Muscle of back (tissue), 11 donors: ENCODE data around the gene CHN2. TPM values are rescaled to one million over a fixed set of nuclear protein-coding genes. Genes with fewer than 3 reads are reported as not detected.

ENCODE experiments used
- DNase-seq, 3 donors: peaks; one replicate each; pipeline versions ENCODE4 v3.0.0 to v3.0.0-alpha.2; 2013
- polyA plus RNA-seq, 10 donors: library from polyadenylated mRNA; unstranded; fragments of 120-200 nt; gene quantifications; one replicate each; pipeline ENCODE4 v1.2.1, GENCODE V29; 2013; ENCODE audit not compliant: insufficient read length in 10 of 10

CHN2 gene
- polyA plus RNA-seq, 10 donors = 7.6 to 14.6 (median 11.3) TPM

GRCh38 chr7:29304756-29305155 is 110.2 kb downstream of the CHN2 start:
- DNase-seq = peak in 1 of 3 donors; percentile 36

DNA sequence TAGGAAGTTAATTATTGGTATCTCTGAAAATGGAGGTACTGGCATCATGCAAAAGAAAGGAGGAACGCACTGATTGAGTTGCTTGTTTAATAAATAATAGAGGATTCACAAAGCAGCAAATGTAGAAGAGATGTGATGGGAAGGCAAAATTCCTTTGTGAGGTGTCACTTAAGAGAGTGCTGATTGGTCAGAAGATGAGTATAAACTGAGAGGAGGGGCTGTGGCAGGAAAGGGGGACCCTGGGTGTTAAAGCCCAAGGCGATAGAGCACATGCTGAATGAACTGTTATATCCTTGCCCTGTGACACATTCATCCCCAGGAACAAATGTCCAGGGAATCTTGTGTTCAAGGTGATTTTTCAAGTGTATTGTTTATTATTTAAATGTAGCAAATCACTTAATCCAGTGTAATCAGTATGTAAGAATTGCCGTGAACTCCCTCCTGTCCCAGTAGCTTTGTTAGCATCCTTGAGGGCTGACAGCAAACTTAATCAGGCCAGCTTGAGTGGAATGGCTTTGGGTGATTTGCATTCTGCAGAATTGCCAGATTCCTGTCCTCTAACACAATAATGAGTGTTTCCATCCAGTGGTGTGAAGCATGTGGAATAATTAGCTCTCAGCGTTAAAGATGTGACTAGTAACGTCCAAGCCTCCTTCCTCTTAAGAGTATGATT is 111.9 kb downstream of the CHN2 start:
- no peak for DNase-seq

GRCh38 chr7:29308424-29308823 is 113.8 kb downstream of the CHN2 start:
- no peak for DNase-seq

DNA sequence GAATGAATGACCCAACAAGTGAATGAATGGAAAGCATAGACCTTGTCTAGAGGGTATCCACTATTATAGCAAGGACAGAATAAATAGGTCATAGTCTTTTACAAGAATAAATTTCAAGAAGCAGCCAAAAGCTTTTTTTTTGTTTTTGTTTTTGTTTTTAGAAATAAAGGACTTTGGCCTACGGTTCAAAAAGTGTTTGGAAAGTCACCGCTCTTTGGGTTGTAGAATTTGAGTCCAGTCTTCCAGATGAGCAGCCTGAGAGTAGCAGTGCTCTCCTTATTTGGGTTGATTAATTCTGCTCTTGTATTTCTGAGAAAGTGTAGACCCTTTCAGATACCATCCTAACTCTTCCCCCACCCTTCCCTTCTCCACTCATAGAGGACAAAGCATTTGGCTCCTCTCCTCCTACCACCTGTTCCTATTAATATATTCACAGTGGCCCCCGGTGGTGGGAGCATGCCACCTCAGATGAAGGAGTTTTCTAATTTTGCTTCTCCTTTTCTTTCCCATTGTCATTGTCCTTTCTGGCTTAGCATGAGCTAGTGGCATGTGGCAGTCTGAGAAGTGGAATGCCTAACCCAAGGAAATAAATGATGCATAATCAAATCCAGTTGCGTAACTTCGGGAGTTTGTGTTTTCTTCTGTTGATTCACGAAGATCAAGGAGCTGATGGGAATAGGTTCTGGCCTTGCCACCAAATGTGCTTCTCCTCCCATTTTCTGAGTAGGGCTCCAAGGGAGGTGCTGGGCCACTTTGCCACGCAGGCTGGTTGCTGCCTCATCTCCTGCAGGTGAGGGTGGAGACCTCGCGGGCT is 114.7 kb downstream of the CHN2 start:
- no peak for DNase-seq

GRCh38 chr7:29310625-29311024 is 116.0 kb downstream of the CHN2 start:
- no peak for DNase-seq

- DNase-seq = no peak
Measured at GRCh38 chr7:29311314-29311713, 116.7 kb downstream of the CHN2 start.

DNA sequence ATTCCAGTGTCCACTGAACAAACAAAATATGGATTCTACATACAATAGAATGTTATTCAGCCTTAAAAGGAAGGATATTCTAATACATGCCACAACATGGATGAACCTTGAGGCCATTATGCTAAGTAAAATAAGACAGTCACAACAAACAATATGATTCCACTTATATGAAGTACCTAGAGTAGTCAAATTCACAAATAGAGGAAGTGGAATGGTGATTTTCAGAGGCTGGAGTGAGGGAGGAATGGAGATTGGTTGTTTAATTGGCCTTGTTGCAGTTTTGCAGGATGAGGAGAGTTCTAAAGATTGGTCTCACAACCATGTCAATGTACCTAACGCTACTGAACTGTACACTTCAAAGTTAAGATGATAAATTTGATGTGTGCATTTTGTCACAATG is 119.6 kb downstream of the CHN2 start:
- DNase-seq = no peak

GRCh38 chr7:29315122-29315891 is 120.7 kb downstream of the CHN2 start:
- DNase-seq = no peak

DNA sequence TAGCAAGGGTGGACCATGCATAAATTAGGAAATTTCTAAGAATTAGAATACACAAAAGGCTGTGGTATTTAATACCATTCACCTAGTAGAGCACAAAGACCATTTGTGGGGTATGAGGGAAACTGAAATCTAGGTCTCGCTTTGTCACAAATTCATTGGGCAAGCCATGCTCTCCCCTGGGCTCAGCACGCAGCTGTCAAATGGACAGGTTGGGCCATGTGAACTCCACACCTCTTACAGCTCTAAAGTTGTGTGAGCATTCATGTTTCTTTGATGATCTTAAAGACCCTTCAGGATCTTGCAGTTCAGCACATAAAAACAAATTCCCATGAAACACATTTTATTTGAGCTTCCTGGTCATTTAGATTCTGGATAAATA is 121.3 kb downstream of the CHN2 start:
- no peak for DNase-seq

- DNase-seq = no peak
Measured at GRCh38 chr7:29316926-29317325, 122.4 kb downstream of the CHN2 start.

GRCh38 chr7:29318853-29319718 is 124.5 kb downstream of the CHN2 start:
- no peak for DNase-seq

- peak in 1 of 3 donors; percentile 47 for DNase-seq
Measured at GRCh38 chr7:29319719-29320521, 125.3 kb downstream of the CHN2 start.

GRCh38 chr7:29320577-29320976 is 126.0 kb downstream of the CHN2 start:
- no peak for DNase-seq

DNA sequence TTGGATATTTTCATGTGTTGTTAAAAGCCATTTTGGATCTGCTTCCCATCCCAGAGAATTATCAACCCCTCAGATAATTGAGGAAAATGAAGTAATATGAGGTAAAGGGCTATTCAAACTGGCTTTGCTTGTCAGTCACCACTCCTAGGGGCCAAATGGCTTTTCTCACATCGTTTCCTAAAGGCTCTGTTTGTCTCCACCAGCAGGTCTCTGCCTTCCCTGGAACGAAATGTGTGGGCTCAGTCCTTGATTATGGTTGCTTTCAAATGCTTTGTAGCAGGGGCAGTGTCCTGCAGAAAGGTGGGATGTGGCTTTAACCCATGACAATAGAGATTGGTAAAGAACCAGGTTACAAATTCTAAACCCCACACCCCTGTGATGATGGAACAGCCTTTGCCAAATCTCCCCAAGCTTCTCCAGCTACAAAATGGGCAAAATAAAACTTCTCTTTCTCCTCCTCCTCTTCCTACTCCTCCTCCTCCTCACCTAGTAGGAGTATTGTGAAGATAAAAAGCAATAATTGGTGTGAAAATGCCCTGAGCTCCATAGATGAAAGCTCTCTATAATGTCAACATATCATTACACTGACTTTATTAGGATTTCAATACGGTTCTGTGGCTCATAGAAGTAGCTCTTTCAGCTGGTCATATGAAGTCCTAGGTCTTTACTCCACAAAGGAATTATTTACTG is 127.6 kb downstream of the CHN2 start:
- no peak for DNase-seq

GRCh38 chr7:29325476-29325875 is 130.9 kb downstream of the CHN2 start:
- no peak for DNase-seq

- DNase-seq = no peak
Measured at GRCh38 chr7:29326864-29327263, 132.3 kb downstream of the CHN2 start.

DNA sequence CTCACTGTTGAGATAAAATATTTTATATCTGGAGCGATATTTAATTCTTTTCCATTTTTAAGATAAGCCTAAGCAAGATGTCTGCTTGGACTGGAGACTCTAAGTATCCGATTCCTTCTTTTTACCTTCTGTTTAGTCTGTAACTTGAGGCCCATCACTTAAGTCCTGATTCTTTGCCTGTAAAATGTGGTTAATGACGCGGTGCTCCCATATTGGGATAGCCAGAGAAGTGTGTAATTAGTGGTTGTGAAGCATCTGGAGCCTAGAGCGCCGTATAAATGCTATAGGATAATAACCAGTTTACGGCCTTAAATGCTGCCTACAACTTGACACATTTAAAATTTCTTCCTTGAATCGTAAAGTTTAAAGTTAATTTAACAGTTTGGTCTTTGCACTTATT is 132.9 kb downstream of the CHN2 start:
- no peak for DNase-seq

DNA sequence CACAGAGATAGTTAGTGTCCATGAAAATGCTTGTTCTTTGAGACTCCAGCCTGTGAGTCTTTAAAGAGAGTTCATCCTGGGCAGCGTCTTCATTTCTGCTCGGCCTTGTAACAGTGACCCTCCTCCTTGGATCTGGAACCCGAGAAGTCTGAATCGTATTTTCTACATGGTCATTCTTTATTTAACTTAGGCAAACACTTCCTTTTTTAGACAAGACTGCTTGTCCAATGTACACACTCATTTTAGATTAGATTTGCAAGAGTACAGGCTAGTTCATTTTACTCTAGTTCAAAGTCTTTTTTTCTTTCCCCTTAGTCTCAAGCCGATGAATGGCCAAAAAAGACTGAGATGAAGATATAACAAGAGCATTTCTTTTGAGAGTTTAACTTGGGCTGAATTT is 133.5 kb downstream of the CHN2 start:
- DNase-seq = peak in 1 of 3 donors; percentile 32

GRCh38 chr7:29328811-29329210 is 134.2 kb downstream of the CHN2 start:
- no peak for DNase-seq

GRCh38 chr7:29329686-29330085 is 135.1 kb downstream of the CHN2 start:
- no peak for DNase-seq
